K562 (cell line): ENCODE measurements around the gene SMAGP. TPM values are rescaled to one million over a fixed set of nuclear protein-coding genes. Genes with fewer than 3 reads are reported as not detected.
A peak's percentile ranks its signal among the peaks of the same experiment; 100 is the strongest.

ENCODE experiments used
- ARID3A ChIP-seq: IDR thresholded peaks from 2 replicates; pipeline ENCODE4 v1.6.1; 2012; ENCODE audit warnings: low read depth, low read length, improper control_type of control experiment, borderline replicate concordance
- BACH1 ChIP-seq: fragments of 200-800 bp; sonication (Bioruptor generic); IDR thresholded peaks from 2 replicates; pipeline ENCODE4 v1.6.1; 2016; ENCODE audit warnings: missing genetic modification characterization, missing compliant biosample characterization
- BCOR ChIP-seq: fragments of 450-650 bp; IDR thresholded peaks from 2 replicates; pipeline ENCODE4 v1.6.1; 2016
- ELF2 ChIP-seq: fragments of 250-450 bp; sonication (Bioruptor Pico); IDR thresholded peaks from 2 replicates; pipeline ENCODE4 v1.5.0; 2021; ENCODE audit warnings: mild to moderate bottlenecking
- HDAC1 ChIP-seq, 2 experiments: fragments of 450-650 bp; IDR thresholded peaks; 2 replicates each; pipeline ENCODE4 v1.6.1; 2016 to 2017; ENCODE audit warnings: inconsistent platforms in 1 of 2, mild to moderate bottlenecking in 1 of 2, moderate library complexity in 1 of 2
- MLLT1 ChIP-seq, 2 experiments: fragments of 450-650 bp; IDR thresholded peaks; 2 replicates each; pipeline ENCODE4 v1.6.1; 2016
- NUFIP1 ChIP-seq: fragments of 450-650 bp; IDR thresholded peaks from 2 replicates; pipeline ENCODE4 v1.6.1; 2018; ENCODE audit not compliant: partially characterized antibody
- PHTF2 ChIP-seq: fragments of 250-450 bp; sonication (Bioruptor Pico); IDR thresholded peaks from 2 replicates; pipeline ENCODE4 v1.5.0; 2021; ENCODE audit warnings: mild to moderate bottlenecking
- PRDM10 ChIP-seq: fragments of 450-650 bp; IDR thresholded peaks from 2 replicates; pipeline ENCODE4 v1.6.1; 2018; ENCODE audit not compliant: partially characterized antibody
- RBM39 ChIP-seq: fragments of 200-400 bp; formaldehyde crosslinking; optimal IDR thresholded peaks from 2 replicates; pipeline ENCODE3; 2018; ENCODE audit warnings: low read depth, low read length
- RREB1 ChIP-seq: fragments of 250-450 bp; sonication (Bioruptor Pico); IDR thresholded peaks from 2 replicates; pipeline ENCODE4 v1.4.0; 2020
- SUPT5H ChIP-seq: fragments of 450-650 bp; IDR thresholded peaks from 2 replicates; pipeline ENCODE4 v1.6.1; 2016
- ZBTB33 ChIP-seq: sonication (generic); formaldehyde crosslinking; IDR thresholded peaks from 2 replicates; pipeline ENCODE4 v1.8.1; 2023; ENCODE audit warnings: mild to moderate bottlenecking, missing genetic modification reagents
- polyA plus RNA-seq, 8 experiments: library from polyadenylated mRNA; depleted of rRNA in 4 of 8; stranded (reverse) in 5 of 8; unstranded in 3 of 8; fragments of >200 nt; fragmentation: Nextera tagmentation in 2 of 8; fragmentation: Illumina TruSeq in 1 of 8; extraction: Ambion mirVana in 2 of 8; extraction: Trizol in 1 of 8; gene quantifications; 2 replicates each; pipeline versions ENCODE4 v1.2.1 to v1.2.3, GENCODE V29; 2011 to 2014; ENCODE audit warnings: inconsistent platforms in 1 of 8, missing spikeins in 1 of 8
- total RNA-seq, 7 experiments: library from RNA; depleted of rRNA in 6 of 7; stranded (reverse); fragments of >200 nt in 6 of 7; fragmentation: Illumina TruSeq in 2 of 7; extraction: Trizol in 2 of 7; gene quantifications; 2 replicates each; pipeline versions ENCODE4 v1.2.1 to v1.2.3, GENCODE V29; 2011 to 2021; ENCODE audit warnings: low replicate concordance in 1 of 7

The SMAGP gene
- total and polyA plus RNA-seq, 9 of the 15 experiments (the other 6 are each of a cell fraction or from before 2014, with no cell fraction given), result 23.1 to 62.3 (median 29.9) TPM

- peak; percentile 89 for TF ChIP-seq RREB1 (CRISPR knock-in tag)
- TF ChIP-seq MLLT1 (IDR thresholded peaks at IDR 0.05), result peak in 1 of 2 experiments; percentile 70; a peak in 2 of 4 replicates
- TF ChIP-seq RBM39, result no peak
- TF ChIP-seq PHTF2 (CRISPR knock-in tag), result no peak
- TF ChIP-seq SUPT5H, result peak; percentile 72
- 0 out of 2 replicates have a peak, but pooled peaks have one; percentile 13 for TF ChIP-seq BACH1 (tag)
- TF ChIP-seq ZBTB33, result no peak
- TF ChIP-seq HDAC1 (IDR thresholded peaks at IDR 0.05), result peak in 1 of 2 experiments; percentile 65; a peak in 1 of 4 replicates
- TF ChIP-seq NUFIP1, result peak; percentile 56
- peak; percentile 69 for TF ChIP-seq PRDM10
- TF ChIP-seq ARID3A, result peak; percentile 81; the same call in 1 of the 2 replicates
- peak; percentile 17; the same call in 1 of the 2 replicates for TF ChIP-seq BCOR
- TF ChIP-seq ELF2, result peak; percentile 74; the same call in 1 of the 2 replicates
Observed at GRCh38 chr12:51246254-51246853, 23.9 kb downstream of the SMAGP start (continued).
